Activated CD4-positive, alpha-beta T cell treated with anti-CD3 and anti-CD28 coated beads, Interleukin-2, amount 10 ng/mL, durations not matched to agents 7 days and 5 days (primary cell): Measurements from ENCODE around the gene PUSL1. TPM values are rescaled to one million over a fixed set of nuclear protein-coding genes. Genes with fewer than 3 reads are reported as not detected.
"Not testable (repeated sequence)": the region's sequence is repeated elsewhere in the genome, so short reads cannot be mapped to it uniquely, and the experiment has no call there.

Experiments used
- CTCF ChIA-PET: fragments of 350-600 bp; sonication (Branson Sonifier 250); formaldehyde crosslinking; loops from one replicate; lab custom pipeline; 2021; ENCODE audit warnings: antibody characterized with exemption; lab: Charles Lee
- POLR2A ChIA-PET: fragments of 350-600 bp; sonication (Branson Sonifier 250); formaldehyde crosslinking; loops from one replicate; lab custom pipeline; 2021; ENCODE audit warnings: antibody characterized with exemption; lab: Charles Lee
- DNase-seq: peaks from one replicate; pipeline ENCODE4 v3.0.0-alpha.2; 2020
- H3K27ac Mint-ChIP-seq: one replicate; pipeline ENCODE4 v1.8.0; 2021; ENCODE audit warnings: mild to moderate bottlenecking, moderate library complexity, mixed read lengths
- H3K27me3 Mint-ChIP-seq: one replicate; pipeline ENCODE4 v1.8.0; 2021; ENCODE audit warnings: mixed read lengths
- H3K36me3 Mint-ChIP-seq: one replicate; pipeline ENCODE4 v1.8.0; 2021; ENCODE audit warnings: low read depth, mixed read lengths
- H3K4me1 Mint-ChIP-seq: one replicate; pipeline ENCODE4 v1.8.0; 2021; ENCODE audit warnings: mixed read lengths
- H3K4me3 Mint-ChIP-seq: one replicate; pipeline ENCODE4 v1.8.0; 2021; ENCODE audit warnings: mild to moderate bottlenecking, moderate library complexity, mixed read lengths
- H3K9me3 Mint-ChIP-seq: one replicate; pipeline ENCODE4 v1.8.0; 2021; ENCODE audit warnings: mixed read lengths
- total RNA-seq, 2 experiments: library from RNA; stranded (reverse); gene quantifications; one replicate each; pipeline ENCODE4 v1.2.3, GENCODE V29; 2021

Gene PUSL1
- total RNA-seq, 2 experiments from 2014 or later = 18.9 to 24.4 TPM

- CTCF ChIA-PET = interaction anchor here (1.3 kb wide), 1 partner anchor 17 kb away, joined by 3 read pairs; no protein-coding TSS in a partner anchor
These were observed 1.6 kb downstream of the PUSL1 start for GRCh38 chr1:1310109-1310385.

DNA sequence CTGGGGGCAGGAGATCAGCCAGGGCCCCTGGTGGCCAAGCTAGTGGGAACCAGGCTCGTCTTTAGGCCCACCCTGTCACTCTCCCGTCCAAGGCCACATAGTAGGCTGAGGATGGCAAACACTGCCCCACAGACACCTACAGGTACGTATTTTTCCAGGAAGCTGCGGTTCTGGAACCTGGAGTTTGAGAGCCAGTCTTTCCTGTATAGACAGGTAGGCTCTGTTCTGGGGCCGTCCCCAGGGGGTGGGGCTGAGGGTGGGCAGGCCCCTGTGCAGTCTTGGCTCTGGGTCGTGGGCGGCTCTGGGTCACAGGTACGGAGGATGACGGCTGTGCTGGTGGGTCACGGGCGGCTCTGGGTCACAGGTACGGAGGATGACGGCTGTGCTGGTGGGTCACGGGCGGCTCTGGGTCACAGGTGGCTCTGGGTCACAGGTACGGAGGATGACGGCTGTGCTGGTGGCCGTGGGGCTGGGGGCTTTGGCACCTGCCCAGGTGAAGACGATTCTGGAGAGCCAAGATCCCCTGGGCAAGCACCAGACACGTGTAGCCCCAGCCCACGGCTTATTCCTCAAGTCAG, 2.2 kb downstream of the PUSL1 start:
- H3K36me3 Mint-ChIP-seq = peaks cover 9% of the 10 kb centered on the region
- peak overlapping the region; percentile 68 for H3K27ac Mint-ChIP-seq

More at GRCh38 chr1:1310109-1310385, 1.6 kb downstream of the PUSL1 start:
- Mint-ChIP-seq H3K9me3 (no peaks in the 10 kb centered on the region), H3K4me3 (peak overlapping the region; percentile 80), H3K27ac (peak overlapping the region; percentile 9), H3K4me1 (peaks cover 20% of the 10 kb centered on the region), H3K36me3 (peaks cover 7% of the 10 kb centered on the region), H3K27me3 (no peaks in the 10 kb centered on the region)
- POLR2A ChIA-PET = no interaction called here
- no peak for DNase-seq

GRCh38 chr1:1311107-1312104, 3.0 kb downstream of the PUSL1 start:
- Mint-ChIP-seq H3K4me3 (no peak overlapping the region), H3K27me3 (no peaks in the 10 kb centered on the region), H3K9me3 (no peaks in the 10 kb centered on the region), H3K27ac (peak overlapping the region; percentile 19), H3K4me1 (peaks cover 10% of the 10 kb centered on the region), H3K36me3 (peaks cover 13% of the 10 kb centered on the region)
- CTCF ChIA-PET = interaction anchor here (1.5 to 1.6 kb wide), 2 partner anchors 20 to 247 kb away, joined by 3 to 5 read pairs; no protein-coding TSS in a partner anchor
- no peak for DNase-seq
- POLR2A ChIA-PET = no interaction called here

More for the DNA sequence above, 2.2 kb downstream of the PUSL1 start:
- Mint-ChIP-seq H3K4me3 (peak overlapping the region; percentile 80), H3K27me3 (no peaks in the 10 kb centered on the region), H3K4me1 (peaks cover 18% of the 10 kb centered on the region), H3K9me3 (no peaks in the 10 kb centered on the region)
- CTCF ChIA-PET = interaction anchor here (1.3 to 1.5 kb wide), 2 partner anchors 17 to 246 kb away, joined by 3 read pairs; no protein-coding TSS in a partner anchor
- POLR2A ChIA-PET = no interaction called here
- no peak for DNase-seq

DNA sequence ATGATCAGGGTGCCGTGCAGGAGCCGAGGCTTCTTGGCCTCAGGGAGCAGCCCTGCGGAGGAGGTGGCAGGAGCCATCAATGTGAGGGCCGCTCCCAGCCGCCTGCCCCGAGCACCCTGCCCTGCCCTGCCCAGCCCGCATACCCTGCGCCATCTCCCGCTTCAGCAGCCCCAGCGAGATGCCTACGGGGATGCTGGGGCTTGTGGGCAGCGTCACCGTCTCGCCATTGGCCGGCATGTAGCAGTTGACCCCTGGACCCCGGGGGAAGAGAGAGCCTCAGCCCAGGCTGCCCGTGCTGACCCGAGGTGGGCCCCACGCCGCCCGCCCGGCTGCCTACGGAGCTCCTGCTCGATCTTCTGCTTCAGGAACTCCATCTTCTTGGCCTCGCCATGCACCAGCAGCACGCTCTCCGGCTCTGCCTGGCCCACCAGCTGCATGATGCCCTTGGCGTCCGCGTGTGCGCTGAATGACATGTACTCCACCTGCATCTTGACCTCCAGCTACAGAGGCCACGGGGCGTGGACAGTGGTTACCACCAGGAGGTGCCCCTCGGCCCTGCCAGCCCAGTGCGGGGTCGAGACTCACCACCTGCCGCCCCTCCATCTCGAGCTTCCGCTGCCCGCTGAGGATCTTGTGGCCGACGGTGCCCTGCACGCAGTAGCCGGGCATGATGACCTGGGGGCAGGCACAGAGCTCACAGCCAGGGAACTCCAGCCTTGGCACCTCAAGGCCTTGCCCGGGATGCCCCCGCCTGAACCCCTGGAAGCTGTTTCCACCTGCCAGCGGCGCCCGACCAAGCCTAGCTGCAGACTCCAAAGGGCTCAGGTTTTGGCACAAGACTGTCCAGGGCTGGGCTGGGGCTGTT, 4.3 kb downstream of the PUSL1 start:
- CTCF ChIA-PET = interaction anchor here (1.1 to 1.6 kb wide), 2 partner anchors 21 to 63 kb away, joined by 4 to 5 read pairs; no protein-coding TSS in a partner anchor
- no peaks in the 10 kb centered on the region for H3K27me3 Mint-ChIP-seq
- DNase-seq = no peak
- peaks cover 2% of the 10 kb centered on the region for H3K4me1 Mint-ChIP-seq
- no peaks in the 10 kb centered on the region for H3K9me3 Mint-ChIP-seq
- no peak overlapping the region for H3K27ac Mint-ChIP-seq
- H3K36me3 Mint-ChIP-seq = peaks cover 19% of the 10 kb centered on the region
- no peak overlapping the region for H3K4me3 Mint-ChIP-seq
- POLR2A ChIA-PET = no interaction called here

- H3K9me3 Mint-ChIP-seq = no peaks in the 10 kb centered on the region
- ChIA-PET POLR2A (no interaction called here), CTCF (interaction anchor here (0.8 to 1.1 kb wide), 2 partner anchors 16 to 62 kb away, joined by 3 to 4 read pairs; no protein-coding TSS in a partner anchor)
- H3K4me1 Mint-ChIP-seq = peaks cover 2% of the 10 kb centered on the region
- no peak overlapping the region for H3K27ac Mint-ChIP-seq
- no peak overlapping the region for H3K4me3 Mint-ChIP-seq
- H3K27me3 Mint-ChIP-seq = no peaks in the 10 kb centered on the region
- H3K36me3 Mint-ChIP-seq = peaks cover 21% of the 10 kb centered on the region
- no peak for DNase-seq
These were observed 5.3 kb downstream of the PUSL1 start for GRCh38 chr1:1313500-1314236.

GRCh38 chr1:1314237-1314586, 5.8 kb downstream of the PUSL1 start:
- H3K4me1 Mint-ChIP-seq = peaks cover 2% of the 10 kb centered on the region
- DNase-seq = no peak
- no peaks in the 10 kb centered on the region for H3K27me3 Mint-ChIP-seq
- no peak overlapping the region for H3K27ac Mint-ChIP-seq
- no peaks in the 10 kb centered on the region for H3K9me3 Mint-ChIP-seq
- peaks cover 25% of the 10 kb centered on the region for H3K36me3 Mint-ChIP-seq
- ChIA-PET CTCF (interaction anchor here (0.8 to 1.4 kb wide), 3 partner anchors 10 to 250 kb away, joined by 3 read pairs; no protein-coding TSS in a partner anchor), POLR2A (no interaction called here)
- H3K4me3 Mint-ChIP-seq = no peak overlapping the region

GRCh38 chr1:1314678-1315335, 6.4 kb downstream of the PUSL1 start:
- POLR2A ChIA-PET = no interaction called here
- H3K9me3 Mint-ChIP-seq = no peaks in the 10 kb centered on the region

GRCh38 chr1:1315435-1315954, 7.1 kb downstream of the PUSL1 start:
- DNase-seq = no peak
- H3K4me1 Mint-ChIP-seq = no peaks in the 10 kb centered on the region
- no peak overlapping the region for H3K4me3 Mint-ChIP-seq
- POLR2A ChIA-PET = no interaction called here
- H3K27ac Mint-ChIP-seq = no peak overlapping the region
- CTCF ChIA-PET = interaction anchor here (0.9 to 1.4 kb wide), 2 partner anchors 12 to 251 kb away, joined by 3 read pairs; no protein-coding TSS in a partner anchor
- no peaks in the 10 kb centered on the region for H3K27me3 Mint-ChIP-seq
- no peaks in the 10 kb centered on the region for H3K9me3 Mint-ChIP-seq
- peaks cover 26% of the 10 kb centered on the region for H3K36me3 Mint-ChIP-seq

More at GRCh38 chr1:1314678-1315335, 6.4 kb downstream of the PUSL1 start:
- DNase-seq = no peak
- CTCF ChIA-PET = interaction anchor here (0.9 to 1.4 kb wide), 2 partner anchors 11 to 251 kb away, joined by 3 read pairs; no protein-coding TSS in a partner anchor
- no peak overlapping the region for H3K4me3 Mint-ChIP-seq
- H3K4me1 Mint-ChIP-seq = peaks cover 2% of the 10 kb centered on the region
- peaks cover 26% of the 10 kb centered on the region for H3K36me3 Mint-ChIP-seq
- no peaks in the 10 kb centered on the region for H3K27me3 Mint-ChIP-seq
- no peak overlapping the region for H3K27ac Mint-ChIP-seq

DNA sequence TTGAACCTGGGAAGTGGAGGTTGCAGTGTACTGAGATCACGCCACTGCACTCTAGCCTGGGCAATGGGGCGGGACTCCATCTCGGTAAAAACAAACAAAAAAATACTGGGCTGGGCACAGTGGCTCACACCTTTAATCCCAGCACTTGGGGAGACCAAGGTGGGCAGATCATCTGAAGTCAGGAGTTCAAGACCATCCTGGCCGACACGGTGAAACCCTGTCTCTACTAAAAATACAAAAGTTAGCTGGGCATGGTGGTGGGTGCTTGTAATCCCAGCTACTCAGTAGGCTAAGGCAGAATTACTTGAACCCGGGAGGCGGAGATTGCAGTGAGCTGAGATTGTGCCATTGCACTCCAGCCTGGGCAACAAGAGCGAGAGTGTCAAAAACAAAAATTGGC, 7.8 kb downstream of the PUSL1 start:
- CTCF ChIA-PET, H3K9me3 Mint-ChIP-seq, DNase-seq, H3K27me3 Mint-ChIP-seq, POLR2A ChIA-PET, H3K4me3 Mint-ChIP-seq, H3K27ac Mint-ChIP-seq, H3K4me1 Mint-ChIP-seq: not testable (repeated sequence)
- H3K36me3 Mint-ChIP-seq = peaks cover 26% of the 10 kb centered on the region

DNA sequence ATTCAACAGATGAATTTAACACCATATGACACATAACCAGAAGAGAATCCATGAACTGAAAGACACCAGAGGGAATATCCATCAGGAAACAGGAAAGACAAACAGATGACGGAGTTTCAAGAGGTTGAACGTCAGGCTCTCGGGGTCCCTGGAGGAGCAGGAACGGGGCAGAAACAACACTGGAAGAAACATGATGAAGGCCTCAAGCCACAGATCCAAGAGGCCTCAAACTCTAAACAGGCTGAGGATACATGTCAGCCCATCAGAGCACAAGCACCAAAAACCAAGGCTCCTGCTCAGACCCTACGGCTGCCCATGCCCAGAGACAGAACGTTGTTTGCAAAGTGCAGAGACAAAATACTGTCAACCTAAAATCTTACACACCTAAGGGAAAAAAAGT, 9.0 kb downstream of the PUSL1 start:
- DNase-seq = no peak
- ChIA-PET CTCF (interaction anchor here (0.7 kb wide), 2 partner anchors 16 to 262 kb away, joined by 3 read pairs; no protein-coding TSS in a partner anchor), POLR2A (no interaction called here)
- H3K27me3 Mint-ChIP-seq = no peaks in the 10 kb centered on the region
- no peak overlapping the region for H3K27ac Mint-ChIP-seq
- H3K36me3 Mint-ChIP-seq = peaks cover 27% of the 10 kb centered on the region
- H3K4me3 Mint-ChIP-seq = no peak overlapping the region
- H3K9me3 Mint-ChIP-seq = no peaks in the 10 kb centered on the region
- H3K4me1 Mint-ChIP-seq = peaks cover 4% of the 10 kb centered on the region

DNA sequence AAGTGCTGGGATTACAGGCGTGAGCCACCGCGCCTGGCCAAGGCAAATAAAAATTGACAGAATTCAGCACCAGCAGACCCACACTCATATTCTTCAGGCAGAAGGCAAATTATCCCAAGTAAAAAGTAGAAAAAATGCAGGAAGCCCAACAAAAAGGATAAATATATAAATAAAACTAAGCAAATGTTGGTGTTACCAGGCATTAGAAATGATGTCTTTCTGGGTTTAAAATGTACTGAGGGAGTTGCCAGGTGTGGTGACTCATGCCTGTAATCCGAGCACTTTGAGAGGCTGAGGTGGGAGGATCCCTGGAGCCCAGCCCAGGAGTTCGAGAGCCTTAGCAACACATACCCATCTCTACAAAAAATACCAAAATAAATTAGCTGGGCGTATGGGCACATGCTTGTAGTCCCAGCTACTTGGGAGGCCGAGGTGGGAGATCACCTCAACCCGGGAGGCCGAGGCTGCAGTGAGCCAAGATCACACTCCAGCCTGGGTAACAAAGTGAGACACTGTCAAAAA, 9.8 kb downstream of the PUSL1 start:
- POLR2A ChIA-PET = no interaction called here
- CTCF ChIA-PET = no interaction called here

More for the DNA sequence above, 9.8 kb downstream of the PUSL1 start:
- H3K4me1 Mint-ChIP-seq = peaks cover 8% of the 10 kb centered on the region
- no peak overlapping the region for H3K27ac Mint-ChIP-seq
- H3K27me3 Mint-ChIP-seq = no peaks in the 10 kb centered on the region
- no peak for DNase-seq
- peaks cover 27% of the 10 kb centered on the region for H3K36me3 Mint-ChIP-seq
- no peak overlapping the region for H3K4me3 Mint-ChIP-seq
- no peaks in the 10 kb centered on the region for H3K9me3 Mint-ChIP-seq
